KMS-11 (cell line): Measurements from ENCODE around the gene LCMT1.
"Not testable (repeated sequence)": the region's sequence is repeated elsewhere in the genome, so short reads cannot be mapped to it uniquely, and the experiment has no call there.

Source experiments
- H2AFZ ChIP-seq: fragments of 200-600 bp; sonication (generic); 2 replicates; pipeline ENCODE4 v1.6.1; 2016; ENCODE audit warnings: antibody characterized with exemption, mixed run types, low read depth
- H3K27ac ChIP-seq: fragments of 200-600 bp; sonication (generic); 2 replicates; pipeline ENCODE4 v1.6.1; 2016; ENCODE audit warnings: mild to moderate bottlenecking, mixed run types
- H3K27me3 ChIP-seq: fragments of 200-600 bp; sonication (generic); 2 replicates; pipeline ENCODE4 v1.6.1; 2017; ENCODE audit warnings: mild to moderate bottlenecking, low read depth, mixed run types, moderate library complexity; ENCODE audit not compliant: insufficient read depth
- H3K36me3 ChIP-seq: fragments of 200-600 bp; sonication (generic); 2 replicates; pipeline ENCODE4 v1.6.1; 2017; ENCODE audit warnings: mild to moderate bottlenecking, mixed run types; ENCODE audit not compliant: insufficient read depth
- H3K4me1 ChIP-seq: fragments of 200-600 bp; sonication (generic); 2 replicates; pipeline ENCODE4 v1.6.1; 2016; ENCODE audit warnings: mild to moderate bottlenecking, low read depth, mixed run types; ENCODE audit not compliant: poor library complexity, severe bottlenecking
- H3K4me2 ChIP-seq: fragments of 200-600 bp; sonication (generic); 2 replicates; pipeline ENCODE4 v1.7.0; 2016; ENCODE audit warnings: mild to moderate bottlenecking, mixed run types
- H3K4me3 ChIP-seq: fragments of 200-600 bp; sonication (generic); IDR thresholded peaks from 2 replicates; pipeline ENCODE4 v1.6.1; 2017; ENCODE audit warnings: low read depth, low read length, mixed read lengths; ENCODE audit not compliant: insufficient read depth
- H3K79me2 ChIP-seq: fragments of 200-600 bp; sonication (generic); 2 replicates; pipeline ENCODE4 v1.6.1; 2016; ENCODE audit warnings: low read depth, mixed run types; ENCODE audit not compliant: insufficient read depth
- H3K9ac ChIP-seq: fragments of 200-600 bp; sonication (generic); 2 replicates; pipeline ENCODE4 v1.6.1; 2016; ENCODE audit warnings: mild to moderate bottlenecking, mixed run types
- H4K20me1 ChIP-seq: fragments of 200-600 bp; sonication (generic); 2 replicates; pipeline ENCODE4 v1.6.1; 2016; ENCODE audit warnings: mild to moderate bottlenecking, mixed run types; ENCODE audit not compliant: insufficient read depth
- CTCF ChIP-seq: fragments of 200-600 bp; sonication (generic); conservative IDR thresholded peaks from 2 replicates; pipeline ENCODE4 v1.6.1; 2017; ENCODE audit warnings: low read depth, mild to moderate bottlenecking, antibody characterized with exemption, low read length, moderate library complexity, mixed read lengths

The LCMT1 gene

GRCh38 chr16:25161753-25162367 lies 50.3 kb downstream of the LCMT1 start:
- no peaks in the 10 kb centered on the region for H4K20me1 ChIP-seq
- H3K79me2 ChIP-seq = no peaks in the 10 kb centered on the region
- H3K4me3 ChIP-seq = no peak overlapping the region
- H3K27ac ChIP-seq = no peak overlapping the region
- no peak for TF ChIP-seq CTCF
- H3K4me2 ChIP-seq = no peak overlapping the region
- no peak overlapping the region for H3K9ac ChIP-seq
- H3K4me1 ChIP-seq = no peaks in the 10 kb centered on the region
- no peaks in the 10 kb centered on the region for H3K27me3 ChIP-seq
- no peaks in the 10 kb centered on the region for H3K36me3 ChIP-seq
- H2AFZ ChIP-seq = no peak overlapping the region

- H3K79me2 ChIP-seq = no peaks in the 10 kb centered on the region
- no peak overlapping the region for H3K27ac ChIP-seq
- 0 out of 2 replicates have a peak, but pooled peaks cover 4% of the 10 kb centered on the region for H3K36me3 ChIP-seq
- H2AFZ ChIP-seq = no peak overlapping the region
- no peak for TF ChIP-seq CTCF
- H3K27me3 ChIP-seq = no peaks in the 10 kb centered on the region
- H3K9ac ChIP-seq = no peak overlapping the region
- no peak overlapping the region for H3K4me3 ChIP-seq
- H3K4me1 ChIP-seq = no peaks in the 10 kb centered on the region
- H3K4me2 ChIP-seq = no peak overlapping the region
- H4K20me1 ChIP-seq = no peaks in the 10 kb centered on the region
These were observed 52.1 kb downstream of the LCMT1 start for GRCh38 chr16:25163683-25164082.

DNA sequence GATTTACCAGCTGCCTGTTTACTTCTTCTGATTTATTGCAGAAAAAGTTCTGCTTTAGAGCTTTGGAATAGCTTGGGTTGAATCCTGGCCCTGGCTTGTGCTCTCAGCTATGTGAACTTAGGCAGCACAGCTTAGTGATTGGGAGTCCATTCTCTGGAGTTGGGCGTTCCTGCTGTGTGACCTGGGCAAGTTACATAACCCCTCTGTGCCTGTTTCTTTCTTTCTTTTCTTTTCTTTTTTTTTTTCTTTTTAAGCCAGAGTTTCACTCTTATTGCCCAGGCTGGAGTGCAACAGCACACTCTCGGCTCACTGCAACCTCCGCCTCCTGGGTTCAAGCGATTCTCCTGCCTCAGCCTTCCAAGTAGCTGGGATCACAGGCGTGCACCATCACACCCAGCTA lies 53.7 kb downstream of the LCMT1 start:
- Histone ChIP-seq H3K27me3 (no peaks in the 10 kb centered on the region), H3K4me1 (no peaks in the 10 kb centered on the region), H3K9ac (no peak overlapping the region), H3K4me2 (no peak overlapping the region), H3K4me3 (no peak overlapping the region), H3K79me2 (no peaks in the 10 kb centered on the region), H3K27ac (no peak overlapping the region), H4K20me1 (no peaks in the 10 kb centered on the region), H3K36me3 (0 out of 2 replicates have a peak, but pooled peaks cover 4% of the 10 kb centered on the region), H2AFZ (no peak overlapping the region)
- no peak for TF ChIP-seq CTCF

DNA sequence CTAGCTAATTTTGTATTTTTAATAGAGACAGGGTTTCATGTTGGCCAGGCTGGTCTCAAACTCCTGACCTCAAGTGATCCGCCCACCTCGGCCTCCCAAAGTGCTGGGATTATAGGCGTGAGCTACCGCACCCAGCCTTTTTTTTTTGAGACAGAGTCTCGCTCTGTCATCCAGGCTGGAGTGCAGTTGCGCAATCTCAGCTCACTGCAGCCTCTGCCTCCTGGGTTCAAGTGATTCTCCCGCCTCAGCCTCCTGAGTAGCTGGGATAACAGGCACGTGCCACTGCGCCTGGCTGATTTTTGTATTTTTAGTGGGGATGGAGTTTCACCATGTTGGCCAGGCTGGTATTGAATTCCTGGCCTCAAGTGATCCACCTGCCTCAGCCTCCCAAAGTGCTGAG lies 56.4 kb downstream of the LCMT1 start:
- not testable (repeated sequence) for H3K36me3 ChIP-seq, H3K27me3 ChIP-seq, H3K27ac ChIP-seq

DNA sequence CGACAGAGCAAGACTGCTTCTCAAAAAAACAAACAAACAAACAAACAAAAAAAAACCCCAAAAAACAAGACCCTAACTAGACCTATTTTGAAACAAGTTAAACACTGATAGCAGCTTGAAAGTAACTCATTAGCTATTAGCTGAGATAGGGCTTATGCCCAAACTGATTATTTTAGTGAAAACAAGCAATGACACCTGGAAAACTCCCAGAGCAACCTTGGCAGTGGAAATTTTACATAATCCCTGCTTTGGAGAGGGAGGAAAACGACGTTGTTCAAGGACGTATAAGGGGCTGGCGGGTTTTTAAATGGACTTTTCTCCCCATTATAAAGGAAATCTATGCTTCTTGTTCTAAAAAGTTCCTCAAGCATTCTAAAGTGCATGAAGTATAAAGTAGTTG lies 59.8 kb downstream of the LCMT1 start:
- H3K27me3 ChIP-seq = no peaks in the 10 kb centered on the region
- H3K4me1 ChIP-seq = no peaks in the 10 kb centered on the region
- 0 out of 2 replicates have a peak, but pooled peaks cover 4% of the 10 kb centered on the region for H3K36me3 ChIP-seq
- TF ChIP-seq CTCF = no peak
- H3K27ac ChIP-seq = no peak overlapping the region
- no peaks in the 10 kb centered on the region for H4K20me1 ChIP-seq
- no peaks in the 10 kb centered on the region for H3K79me2 ChIP-seq
- no peak overlapping the region for H3K4me2 ChIP-seq
- no peak overlapping the region for H2AFZ ChIP-seq
- H3K9ac ChIP-seq = no peak overlapping the region
- H3K4me3 ChIP-seq = no peak overlapping the region

More for the DNA sequence above, 56.4 kb downstream of the LCMT1 start:
- H2AFZ ChIP-seq, H3K4me1 ChIP-seq, H4K20me1 ChIP-seq, H3K4me2 ChIP-seq, H3K9ac ChIP-seq, H3K4me3 ChIP-seq, H3K79me2 ChIP-seq: not testable (repeated sequence)
